Measurements from ENCODE around the gene CGNL1.

CGNL1 gene

DNA sequence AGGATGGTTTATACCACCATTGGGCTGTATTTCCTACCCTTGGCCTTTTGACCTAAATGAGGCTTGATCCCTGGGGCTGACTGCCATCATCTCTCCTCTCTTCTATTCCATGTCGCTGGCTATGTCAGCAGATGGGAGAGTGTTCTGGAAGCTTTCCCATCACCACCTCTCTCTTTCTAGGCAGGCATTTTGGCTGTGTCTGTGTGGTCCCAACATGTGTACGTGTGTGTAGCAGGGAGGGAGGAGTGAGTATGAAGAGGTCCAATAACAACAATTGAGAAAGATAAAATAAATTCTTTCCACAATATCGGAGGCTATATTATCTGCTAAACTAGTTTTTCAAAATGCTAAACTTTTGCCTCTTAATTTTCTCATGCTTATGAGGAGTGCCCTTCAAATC lies 34.1 kb downstream of the CGNL1 start:
- no peak for TF ChIP-seq TAF1 (IDR thresholded peaks at IDR 0.05; ENCODE audit: borderline replicate concordance, insufficient read depth, low read length)
- no peak for TF ChIP-seq SIN3A (IDR thresholded peaks at IDR 0.05; ENCODE audit: borderline replicate concordance, insufficient read depth, low read length)
- TF ChIP-seq POLR2AphosphoS5 (IDR thresholded peaks at IDR 0.05; ENCODE audit: low read depth, low read length): no peak
- no peak for TF ChIP-seq FOXP2 (optimal IDR thresholded peaks at IDR 0.05; ENCODE audit: borderline replicate concordance, extremely low read depth, extremely low read length, insufficient read depth)
- no peak for TF ChIP-seq REST (IDR thresholded peaks at IDR 0.05; ENCODE audit: insufficient read depth in 1 of 2, low read depth in 2 of 2, low read length in 2 of 2)

- TF ChIP-seq POLR2AphosphoS5 (IDR thresholded peaks at IDR 0.05; ENCODE audit: low read depth, low read length) (no peak), REST (IDR thresholded peaks at IDR 0.05; ENCODE audit: insufficient read depth in 1 of 2, low read depth in 2 of 2, low read length in 2 of 2) (no peak), SIN3A (IDR thresholded peaks at IDR 0.05; ENCODE audit: borderline replicate concordance, insufficient read depth, low read length) (no peak), TAF1 (IDR thresholded peaks at IDR 0.05; ENCODE audit: borderline replicate concordance, insufficient read depth, low read length) (no peak), FOXP2 (optimal IDR thresholded peaks at IDR 0.05; ENCODE audit: borderline replicate concordance, extremely low read depth, extremely low read length, insufficient read depth) (no peak)
Measured at GRCh38 chr15:57411945-57412768, 35.9 kb downstream of the CGNL1 start.

- no peak for TF ChIP-seq REST (IDR thresholded peaks at IDR 0.05; ENCODE audit: insufficient read depth in 1 of 2, low read depth in 2 of 2, low read length in 2 of 2)
- TF ChIP-seq SIN3A (IDR thresholded peaks at IDR 0.05; ENCODE audit: borderline replicate concordance, insufficient read depth, low read length): no peak
- TF ChIP-seq TAF1 (IDR thresholded peaks at IDR 0.05; ENCODE audit: borderline replicate concordance, insufficient read depth, low read length): no peak
- no peak for TF ChIP-seq POLR2AphosphoS5 (IDR thresholded peaks at IDR 0.05; ENCODE audit: low read depth, low read length)
- no peak for TF ChIP-seq FOXP2 (optimal IDR thresholded peaks at IDR 0.05; ENCODE audit: borderline replicate concordance, extremely low read depth, extremely low read length, insufficient read depth)
Measured at GRCh38 chr15:57415602-57416001, 39.3 kb downstream of the CGNL1 start.

GRCh38 chr15:57418635-57419034 lies 42.3 kb downstream of the CGNL1 start:
- TF ChIP-seq REST (IDR thresholded peaks at IDR 0.05; ENCODE audit: insufficient read depth in 1 of 2, low read depth in 2 of 2, low read length in 2 of 2): no peak
- no peak for TF ChIP-seq FOXP2 (optimal IDR thresholded peaks at IDR 0.05; ENCODE audit: borderline replicate concordance, extremely low read depth, extremely low read length, insufficient read depth)
